Hepatocyte (in vitro differentiated cells): Measurements from ENCODE around the gene CCDC39. TPM values are rescaled to one million over a fixed set of nuclear protein-coding genes. Genes with fewer than 3 reads are reported as not detected.

ENCODE experiments used
- DNase-seq: peaks from one replicate; pipeline ENCODE4 v3.0.0-alpha.2; 2016; ENCODE audit warnings: low spot score
- H2AFZ ChIP-seq: fragments of 200-600 bp; sonication (generic); 2 replicates; pipeline ENCODE4 v1.6.0; 2016; ENCODE audit warnings: antibody characterized with exemption, mild to moderate bottlenecking
- H3K27ac ChIP-seq: fragments of 200-600 bp; sonication (generic); 2 replicates; pipeline ENCODE4 v1.5.1; 2016; ENCODE audit warnings: mild to moderate bottlenecking
- H3K27me3 ChIP-seq: fragments of 200-600 bp; sonication (generic); 2 replicates; pipeline ENCODE4 v1.6.1; 2016
- H3K36me3 ChIP-seq: fragments of 200-600 bp; sonication (generic); replicated peaks from 2 replicates; pipeline ENCODE4 v1.5.1; 2016; ENCODE audit warnings: low read depth; ENCODE audit not compliant: insufficient read depth
- H3K4me1 ChIP-seq: fragments of 200-600 bp; sonication (generic); 2 replicates; pipeline ENCODE4 v1.5.1; 2016; ENCODE audit warnings: mild to moderate bottlenecking, moderate library complexity; ENCODE audit not compliant: insufficient read depth
- H3K4me2 ChIP-seq: fragments of 200-600 bp; sonication (generic); 2 replicates; pipeline ENCODE4 v1.6.0; 2016
- H3K4me3 ChIP-seq: fragments of 200-600 bp; sonication (generic); 2 replicates; pipeline ENCODE4 v1.5.1; 2016; ENCODE audit warnings: mild to moderate bottlenecking
- H3K79me2 ChIP-seq: fragments of 200-600 bp; sonication (generic); 2 replicates; pipeline ENCODE4 v1.6.0; 2017; ENCODE audit warnings: mild to moderate bottlenecking
- H3K9me2 ChIP-seq: fragments of 200-600 bp; sonication (generic); replicated peaks from 2 replicates; pipeline ENCODE4 v1.6.0; 2017; ENCODE audit warnings: mild to moderate bottlenecking; ENCODE audit not compliant: insufficient read depth
- H3K9me3 ChIP-seq: fragments of 200-600 bp; sonication (generic); 2 replicates; pipeline ENCODE4 v1.5.1; 2016; ENCODE audit warnings: low read depth, mild to moderate bottlenecking
- H4K20me1 ChIP-seq: fragments of 200-600 bp; sonication (generic); 2 replicates; pipeline ENCODE4 v1.6.0; 2016; ENCODE audit warnings: mild to moderate bottlenecking; ENCODE audit not compliant: insufficient read depth, poor library complexity, severe bottlenecking
- EZH2 ChIP-seq: fragments of 200-600 bp; sonication (generic); IDR thresholded peaks from 2 replicates; pipeline ENCODE4 v1.6.1; 2016; ENCODE audit warnings: antibody characterized with exemption, mild to moderate bottlenecking, borderline replicate concordance
- EZH2phosphoT487 ChIP-seq: fragments of 200-600 bp; sonication (generic); IDR thresholded peaks from one replicate; pipeline ENCODE4 v1.6.1; 2018; ENCODE audit warnings: antibody characterized with exemption, mild to moderate bottlenecking, low read depth, moderate library complexity; ENCODE audit not compliant: unreplicated experiment, severe bottlenecking
- WGBS: methylation state at CpG from one replicate; pipeline ENCODE4 v1.1.6; 2016; ENCODE audit warnings: low lambda C conversion rate; ENCODE audit errors: missing lambda C conversion rate; 5-methylcytosine and 5-hydroxymethylcytosine counted together
- polyA plus RNA-seq: library from polyadenylated mRNA; unstranded; fragments of >200 nt; fragmentation: Nextera tagmentation; extraction: Ambion mirVana; gene quantifications from 2 replicates; pipeline ENCODE4 v1.2.1, GENCODE V29; 2016
- total RNA-seq: library from RNA; depleted of rRNA; stranded (reverse); fragments of >200 nt; gene quantifications from 2 replicates; pipeline ENCODE4 v1.2.3, GENCODE V29; 2014
- TF ChIP-seq, protein P1 (sequence below): fragments of 200-600 bp; sonication (generic); IDR thresholded peaks from 2 replicates; pipeline ENCODE4 v1.5.1; 2016; ENCODE audit warnings: antibody characterized with exemption, mild to moderate bottlenecking; ENCODE audit not compliant: poor library complexity

CCDC39 gene
- total and polyA plus RNA-seq, 2 experiments from 2014 or later, result not detected

- TF ChIP-seq EZH2phosphoT487 (no peak), EZH2 (no peak)
- TF ChIP-seq, protein P1, sequence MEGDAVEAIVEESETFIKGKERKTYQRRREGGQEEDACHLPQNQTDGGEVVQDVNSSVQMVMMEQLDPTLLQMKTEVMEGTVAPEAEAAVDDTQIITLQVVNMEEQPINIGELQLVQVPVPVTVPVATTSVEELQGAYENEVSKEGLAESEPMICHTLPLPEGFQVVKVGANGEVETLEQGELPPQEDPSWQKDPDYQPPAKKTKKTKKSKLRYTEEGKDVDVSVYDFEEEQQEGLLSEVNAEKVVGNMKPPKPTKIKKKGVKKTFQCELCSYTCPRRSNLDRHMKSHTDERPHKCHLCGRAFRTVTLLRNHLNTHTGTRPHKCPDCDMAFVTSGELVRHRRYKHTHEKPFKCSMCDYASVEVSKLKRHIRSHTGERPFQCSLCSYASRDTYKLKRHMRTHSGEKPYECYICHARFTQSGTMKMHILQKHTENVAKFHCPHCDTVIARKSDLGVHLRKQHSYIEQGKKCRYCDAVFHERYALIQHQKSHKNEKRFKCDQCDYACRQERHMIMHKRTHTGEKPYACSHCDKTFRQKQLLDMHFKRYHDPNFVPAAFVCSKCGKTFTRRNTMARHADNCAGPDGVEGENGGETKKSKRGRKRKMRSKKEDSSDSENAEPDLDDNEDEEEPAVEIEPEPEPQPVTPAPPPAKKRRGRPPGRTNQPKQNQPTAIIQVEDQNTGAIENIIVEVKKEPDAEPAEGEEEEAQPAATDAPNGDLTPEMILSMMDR, result no peak
- H3K27me3 ChIP-seq, result no peaks in the 10 kb centered on the region
- WGBS, result 67% methylated on average over 3 of the region's 3 CpGs
These were observed 63.3 kb downstream of the CCDC39 start for GRCh38 chr3:180615954-180616353.

GRCh38 chr3:180612364-180612763, 66.9 kb downstream of the CCDC39 start:
- Histone ChIP-seq H3K79me2 (no peaks in the 10 kb centered on the region), H3K4me2 (no peak overlapping the region), H3K9me3 (no peaks in the 10 kb centered on the region), H3K4me3 (no peak overlapping the region), H3K9me2 (no peaks in the 10 kb centered on the region), H4K20me1 (no peaks in the 10 kb centered on the region), H2AFZ (no peak overlapping the region), H3K36me3 (no peaks in the 10 kb centered on the region), H3K27ac (no peak overlapping the region), H3K4me1 (no peaks in the 10 kb centered on the region), H3K27me3 (no peaks in the 10 kb centered on the region)
- no peak for TF ChIP-seq EZH2phosphoT487
- TF ChIP-seq, protein P1, result no peak
- no peak for TF ChIP-seq EZH2
- WGBS, result 97% methylated on average over 5 of the region's 5 CpGs
- no peak for DNase-seq

More at GRCh38 chr3:180615954-180616353, 63.3 kb downstream of the CCDC39 start:
- no peak overlapping the region for H2AFZ ChIP-seq
- H3K9me3 ChIP-seq, result no peaks in the 10 kb centered on the region
- no peak for DNase-seq
- no peaks in the 10 kb centered on the region for H3K79me2 ChIP-seq
- no peaks in the 10 kb centered on the region for H3K9me2 ChIP-seq
- no peaks in the 10 kb centered on the region for H3K36me3 ChIP-seq
- H4K20me1 ChIP-seq, result no peaks in the 10 kb centered on the region
- no peaks in the 10 kb centered on the region for H3K4me1 ChIP-seq
- no peak overlapping the region for H3K4me3 ChIP-seq
- H3K27ac ChIP-seq, result no peak overlapping the region
- H3K4me2 ChIP-seq, result no peak overlapping the region

GRCh38 chr3:180611006-180611405, 68.3 kb downstream of the CCDC39 start:
- DNase-seq, result no peak
- Histone ChIP-seq H3K4me1 (no peaks in the 10 kb centered on the region), H3K79me2 (peaks cover 4% of the 10 kb centered on the region), H3K27me3 (no peaks in the 10 kb centered on the region), H3K27ac (no peak overlapping the region), H2AFZ (no peak overlapping the region), H4K20me1 (no peaks in the 10 kb centered on the region), H3K9me2 (no peaks in the 10 kb centered on the region), H3K9me3 (no peaks in the 10 kb centered on the region), H3K36me3 (no peaks in the 10 kb centered on the region), H3K4me3 (no peak overlapping the region), H3K4me2 (no peak overlapping the region)
- TF ChIP-seq EZH2 (no peak), EZH2phosphoT487 (no peak)
- TF ChIP-seq, protein P1, result no peak
- WGBS, result 64% methylated on average over 1 of the region's 1 CpG
